Erythroblast (primary cell): ENCODE results near the gene DOCK1.

Experiments used
- DNase-seq, 2 experiments: peaks; one replicate each; lab custom pipeline; 2025; lab: John Stamatoyannopoulos, UW
- GATA1 ChIP-seq: IDR thresholded peaks from 2 replicates; pipeline ENCODE4 v1.6.1; 2011; ENCODE audit warnings: low read depth, mild to moderate bottlenecking, control low read depth, low read length, moderate library complexity
- POLR2A ChIP-seq: IDR thresholded peaks from 2 replicates; pipeline ENCODE4 v1.6.1; 2011; ENCODE audit warnings: mild to moderate bottlenecking, low read length

DOCK1 gene

GRCh38 chr10:127227027-127227426 lies 321.8 kb downstream of the DOCK1 start:
- TF ChIP-seq POLR2A (no peak), GATA1 (no peak)
- no peak for DNase-seq

- TF ChIP-seq GATA1 (no peak), POLR2A (no peak)
- DNase-seq = no peak
Observed at GRCh38 chr10:127227663-127228062, 322.4 kb downstream of the DOCK1 start.

GRCh38 chr10:127228195-127228787 lies 323.1 kb downstream of the DOCK1 start:
- TF ChIP-seq GATA1 (no peak), POLR2A (no peak)
- no peak for DNase-seq

- TF ChIP-seq POLR2A (no peak), GATA1 (no peak)
- DNase-seq = no peak
Observed at GRCh38 chr10:127234306-127234800, 329.1 kb downstream of the DOCK1 start.

- TF ChIP-seq GATA1 (no peak), POLR2A (no peak)
- DNase-seq = no peak
Observed at GRCh38 chr10:127236266-127236665, 331.0 kb downstream of the DOCK1 start.

GRCh38 chr10:127242914-127243313 lies 337.7 kb downstream of the DOCK1 start:
- no peak for TF ChIP-seq GATA1
- no peak for TF ChIP-seq POLR2A
- DNase-seq = no peak

GRCh38 chr10:127243490-127244272 lies 338.5 kb downstream of the DOCK1 start:
- no peak for TF ChIP-seq POLR2A
- DNase-seq = peak; percentile 12 to 27

- TF ChIP-seq POLR2A (no peak), GATA1 (no peak)
- DNase-seq = no peak
Observed at GRCh38 chr10:127245456-127245855, 340.2 kb downstream of the DOCK1 start.

GRCh38 chr10:127250031-127250430 lies 344.8 kb downstream of the DOCK1 start:
- TF ChIP-seq POLR2A = no peak
- no peak for TF ChIP-seq GATA1
- DNase-seq = no peak

- DNase-seq = no peak
- TF ChIP-seq GATA1 (no peak), POLR2A (no peak)
Observed at GRCh38 chr10:127252818-127253217, 347.6 kb downstream of the DOCK1 start.

- TF ChIP-seq POLR2A (no peak), GATA1 (no peak)
- DNase-seq = no peak
Observed at GRCh38 chr10:127254276-127254675, 349.0 kb downstream of the DOCK1 start.

- DNase-seq = no peak
Observed at GRCh38 chr10:127257395-127257794, 352.2 kb downstream of the DOCK1 start.

GRCh38 chr10:127259347-127259746 lies 354.1 kb downstream of the DOCK1 start:
- no peak for DNase-seq
- TF ChIP-seq GATA1 = no peak
- no peak for TF ChIP-seq POLR2A

More at GRCh38 chr10:127257395-127257794, 352.2 kb downstream of the DOCK1 start:
- no peak for TF ChIP-seq GATA1
- no peak for TF ChIP-seq POLR2A

GRCh38 chr10:127262606-127263005 lies 357.4 kb downstream of the DOCK1 start:
- no peak for TF ChIP-seq GATA1
- no peak for TF ChIP-seq POLR2A
- no peak for DNase-seq
